T follicular helper cell (primary cell): ENCODE results near the gene TMC2.

Experiments used
- DNase-seq: peaks from one replicate; pipeline ENCODE4 v3.0.0-alpha.2; 2020; ENCODE audit warnings: low read depth

The TMC2 gene

GRCh38 chr20:2626853-2627541 lies 90.6 kb downstream of the TMC2 start:
- no peak for DNase-seq

- DNase-seq: no peak
These were observed 94.9 kb downstream of the TMC2 start for GRCh38 chr20:2631228-2631627.

GRCh38 chr20:2633381-2633780 lies 97.0 kb downstream of the TMC2 start:
- DNase-seq: no peak

- no peak for DNase-seq
These were observed 100.9 kb downstream of the TMC2 start for GRCh38 chr20:2637246-2637645.

GRCh38 chr20:2640260-2640659 lies 103.9 kb downstream of the TMC2 start:
- DNase-seq: no peak

GRCh38 chr20:2640899-2641298 lies 104.5 kb downstream of the TMC2 start:
- DNase-seq: no peak

- no peak for DNase-seq
These were observed 107.3 kb downstream of the TMC2 start for GRCh38 chr20:2643708-2644107.

GRCh38 chr20:2651772-2652723 lies 115.7 kb downstream of the TMC2 start, which contains the start of gene NOP56:
TSS of gene NOP56 (plus strand) at chr20:2652632. CDS start at chr20:2652661, 29 bp downstream.
- DNase-seq: peak; percentile 92

GRCh38 chr20:2652724-2653555 lies 116.6 kb downstream of the TMC2 start:
- no peak for DNase-seq

- DNase-seq: no peak
These were observed 117.4 kb downstream of the TMC2 start for GRCh38 chr20:2653556-2654383.

GRCh38 chr20:2654384-2654822 lies 118.0 kb downstream of the TMC2 start:
- no peak for DNase-seq

GRCh38 chr20:2654831-2655230 lies 118.5 kb downstream of the TMC2 start:
- no peak for DNase-seq

GRCh38 chr20:2655331-2656116 lies 119.2 kb downstream of the TMC2 start:
- DNase-seq: no peak

- DNase-seq: no peak
These were observed 120.2 kb downstream of the TMC2 start for GRCh38 chr20:2656471-2657117.

GRCh38 chr20:2657241-2657640 lies 120.9 kb downstream of the TMC2 start:
- DNase-seq: no peak

GRCh38 chr20:2657674-2658073 lies 121.3 kb downstream of the TMC2 start:
- no peak for DNase-seq

GRCh38 chr20:2658414-2659354 lies 122.3 kb downstream of the TMC2 start:
- no peak for DNase-seq

- no peak for DNase-seq
These were observed 123.2 kb downstream of the TMC2 start for GRCh38 chr20:2659547-2659946.
